Astrocyte of the spinal cord (primary cell): Measurements from ENCODE around the gene RNF4.

Experiments used
- DNase-seq: peaks from one replicate; pipeline ENCODE4 v3.0.0; 2011; ENCODE audit warnings: low read depth, low spot score
- H3K4me3 ChIP-seq: 2 replicates; pipeline ENCODE4 v1.5.1; 2011; ENCODE audit warnings: low read depth, mild to moderate bottlenecking, low read length, moderate library complexity
- in situ Hi-C: cut with HindIII; loops from 2 replicates; pipeline ENCODE4 v1.10.0; 2017; ENCODE audit warnings: low sequenced_read_pairs
- TF ChIP-seq, protein P1 (sequence below): IDR thresholded peaks from 2 replicates; pipeline ENCODE4 v1.5.1; 2012; ENCODE audit warnings: low read depth, mild to moderate bottlenecking, low read length, inconsistent platforms

The RNF4 gene

GRCh38 chr4:2432004-2432403, 36.9 kb upstream of the RNF4 start:
- H3K4me3 ChIP-seq: no peak overlapping the region
- TF ChIP-seq, protein P1, sequence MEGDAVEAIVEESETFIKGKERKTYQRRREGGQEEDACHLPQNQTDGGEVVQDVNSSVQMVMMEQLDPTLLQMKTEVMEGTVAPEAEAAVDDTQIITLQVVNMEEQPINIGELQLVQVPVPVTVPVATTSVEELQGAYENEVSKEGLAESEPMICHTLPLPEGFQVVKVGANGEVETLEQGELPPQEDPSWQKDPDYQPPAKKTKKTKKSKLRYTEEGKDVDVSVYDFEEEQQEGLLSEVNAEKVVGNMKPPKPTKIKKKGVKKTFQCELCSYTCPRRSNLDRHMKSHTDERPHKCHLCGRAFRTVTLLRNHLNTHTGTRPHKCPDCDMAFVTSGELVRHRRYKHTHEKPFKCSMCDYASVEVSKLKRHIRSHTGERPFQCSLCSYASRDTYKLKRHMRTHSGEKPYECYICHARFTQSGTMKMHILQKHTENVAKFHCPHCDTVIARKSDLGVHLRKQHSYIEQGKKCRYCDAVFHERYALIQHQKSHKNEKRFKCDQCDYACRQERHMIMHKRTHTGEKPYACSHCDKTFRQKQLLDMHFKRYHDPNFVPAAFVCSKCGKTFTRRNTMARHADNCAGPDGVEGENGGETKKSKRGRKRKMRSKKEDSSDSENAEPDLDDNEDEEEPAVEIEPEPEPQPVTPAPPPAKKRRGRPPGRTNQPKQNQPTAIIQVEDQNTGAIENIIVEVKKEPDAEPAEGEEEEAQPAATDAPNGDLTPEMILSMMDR: no peak
- in situ Hi-C loops: no loop called here
- no peak for DNase-seq

GRCh38 chr4:2432991-2433530, 35.8 kb upstream of the RNF4 start:
- TF ChIP-seq, protein P1: no peak
- H3K4me3 ChIP-seq: no peak overlapping the region
- in situ Hi-C loops: no loop called here
- peak; percentile 59 for DNase-seq

DNA sequence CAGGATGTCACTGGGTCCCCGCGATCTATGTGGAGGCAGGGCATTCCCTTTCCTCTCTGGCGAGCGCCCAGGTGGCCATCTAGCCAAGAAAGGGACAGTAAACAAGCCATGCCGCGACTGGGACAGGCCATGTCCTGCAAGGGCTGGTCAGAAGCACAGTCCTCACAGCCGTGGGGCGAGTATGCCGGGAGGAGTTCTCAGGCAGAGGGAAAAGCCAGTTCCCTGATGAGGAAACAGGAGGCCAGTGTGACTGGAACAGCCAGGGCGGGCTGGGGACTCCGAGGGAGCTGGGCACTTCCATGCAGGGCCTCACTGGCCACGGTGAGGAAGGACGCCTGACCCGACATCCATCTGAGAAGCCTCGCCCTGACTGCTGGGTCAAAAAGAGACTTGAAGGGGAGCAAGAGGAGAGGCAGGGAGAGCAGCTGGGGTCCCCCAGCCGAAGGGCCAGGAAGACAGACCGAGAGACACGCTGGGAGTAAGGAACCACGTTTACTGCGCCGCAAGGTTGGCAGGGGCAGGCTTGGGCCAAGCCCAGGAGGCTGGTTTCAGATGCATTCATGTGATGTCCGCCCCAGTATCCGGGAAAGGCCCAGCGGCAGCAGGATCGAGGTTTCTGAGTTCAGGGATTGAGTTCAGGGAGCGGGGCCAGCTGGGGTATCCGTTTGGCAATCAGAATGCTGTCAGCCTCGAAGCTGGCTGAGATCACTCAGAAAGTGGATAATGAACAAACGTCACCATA, 35.1 kb upstream of the RNF4 start:
- no peak overlapping the region for H3K4me3 ChIP-seq
- in situ Hi-C loops: no loop called here

DNA sequence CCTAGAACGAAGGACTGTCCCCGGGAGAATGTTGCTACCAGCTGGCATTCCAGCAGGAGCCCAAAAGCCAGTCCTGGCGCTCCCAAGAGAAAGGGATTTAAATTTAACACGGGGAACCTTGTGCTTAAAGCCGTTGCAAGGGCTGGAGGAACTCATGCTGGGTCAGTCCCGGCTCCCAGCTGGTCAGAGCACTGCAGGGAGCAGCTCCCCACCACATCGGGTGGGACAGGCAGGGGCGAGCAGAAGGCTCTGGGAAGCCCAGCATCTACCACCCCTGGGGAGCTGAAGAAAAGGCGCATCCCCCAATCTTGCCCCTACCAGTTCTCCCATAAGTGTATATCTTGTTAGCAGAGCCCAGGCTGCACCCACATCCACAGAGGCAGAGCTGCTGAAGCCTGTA, 34.5 kb upstream of the RNF4 start:
- in situ Hi-C loops: no loop called here
- H3K4me3 ChIP-seq: no peak overlapping the region
- TF ChIP-seq, protein P1: no peak
- DNase-seq: no peak

More for the DNA sequence above, 35.1 kb upstream of the RNF4 start:
- no peak for DNase-seq
- TF ChIP-seq, protein P1: no peak

- no peak for DNase-seq
- in situ Hi-C loops: no loop called here
- no peak overlapping the region for H3K4me3 ChIP-seq
- TF ChIP-seq, protein P1: peak; percentile 32
Measured at GRCh38 chr4:2436301-2436700, 32.6 kb upstream of the RNF4 start.

DNA sequence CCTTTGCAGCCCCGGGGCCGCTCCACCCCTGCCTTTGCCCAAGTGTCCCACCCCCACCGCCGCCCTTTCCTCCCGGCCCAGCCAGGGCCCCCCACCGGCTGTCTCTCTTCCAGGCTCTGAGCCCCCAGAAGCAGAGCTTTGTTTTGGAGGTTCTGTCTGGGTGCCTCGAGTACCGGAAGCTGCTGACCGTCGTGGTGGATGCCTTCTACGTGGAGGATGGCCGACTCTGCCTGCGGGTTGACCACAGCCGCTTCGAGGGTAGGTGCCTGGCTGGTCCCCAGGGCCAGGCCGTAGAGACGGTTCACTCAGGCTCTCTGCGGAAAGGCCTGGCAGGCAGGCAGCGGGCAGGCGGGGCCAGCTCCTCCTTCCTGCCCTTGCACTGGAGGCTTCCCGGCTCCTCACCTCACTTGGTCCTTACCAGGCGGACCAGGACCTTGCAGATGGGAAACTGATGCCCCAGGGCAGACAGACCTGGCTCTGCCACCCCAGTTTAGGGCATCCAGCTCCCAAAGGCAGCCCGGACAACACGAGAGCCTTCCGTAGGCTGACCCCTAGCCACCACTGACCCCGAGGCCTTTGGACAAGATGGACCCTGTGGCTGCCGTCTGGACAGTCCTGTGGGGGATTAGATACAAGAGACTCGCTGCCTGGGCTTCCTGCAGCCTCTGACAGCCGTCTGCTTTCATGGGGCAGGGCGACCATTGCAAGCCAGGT, 32.0 kb upstream of the RNF4 start:
- H3K4me3 ChIP-seq: no peak overlapping the region
- TF ChIP-seq, protein P1: no peak
- no peak for DNase-seq
- in situ Hi-C loops: no loop called here
